Lower leg skin (tissue), 3 donors: Measurements from ENCODE around the gene AXIN2.

ENCODE experiments used
- CTCF ChIP-seq, 3 donors: fragments of 450-650 bp; IDR thresholded peaks; one replicate each; pipeline ENCODE4 v1.5.1; 2016; ENCODE audit warnings: antibody characterized with exemption in 3 of 3, mild to moderate bottlenecking in 3 of 3, moderate library complexity in 2 of 3
- POLR2A ChIP-seq, 2 donors: fragments of 450-650 bp; IDR thresholded peaks; one replicate each; pipeline ENCODE4 v1.6.1; 2016 to 2017; ENCODE audit warnings: antibody characterized with exemption in 2 of 2, mild to moderate bottlenecking in 1 of 2, moderate library complexity in 1 of 2

- TF ChIP-seq POLR2A (IDR thresholded peaks at IDR 0.05): no peak
- no peak for TF ChIP-seq CTCF (IDR thresholded peaks at IDR 0.05)
Measured at GRCh38 chr17:65558683-65559460, 2.6 kb downstream of the AXIN2 start.
